ENCODE data around the gene IRGM. TPM values are rescaled to one million over a fixed set of nuclear protein-coding genes. Genes with fewer than 3 reads are reported as not detected.

The IRGM gene
- total RNA-seq, 1 donor: not detected

Other genes with a start within 250 kb of the IRGM start
- gene SYNPO, start 205.9 kb upstream of the IRGM start, total RNA-seq: 2.7 and 4.0 TPM in 2 replicates
- under 0.01 TPM in 1 of 2 replicates, not detected in the other for gene MYOZ3, start 185.3 kb upstream of the IRGM start, total RNA-seq
- gene RBM22, start 145.5 kb upstream of the IRGM start, total RNA-seq: 27.1 and 29.2 TPM in 2 replicates
- gene DCTN4, start 87.5 kb upstream of the IRGM start, total RNA-seq: 66.2 and 68.1 TPM in 2 replicates
- gene SMIM3, start 67.8 kb upstream of the IRGM start, total RNA-seq: 46.3 and 51.9 TPM in 2 replicates
- gene ZNF300, start 58.5 kb downstream of the IRGM start, total RNA-seq: 5.9 and 6.5 TPM in 2 replicates
- gene GPX3, start 174.1 kb downstream of the IRGM start, total RNA-seq: 8.8 and 9.8 TPM in 2 replicates
- 66.3 and 85.8 TPM in 2 replicates for gene TNIP1, start 234.5 kb downstream of the IRGM start, total RNA-seq